Keratinocyte (primary cell): ENCODE data around the gene ZNF77. TPM values are rescaled to one million over a fixed set of nuclear protein-coding genes. Genes with fewer than 3 reads are reported as not detected.

ENCODE experiments used
- DNase-seq: peaks from one replicate; pipeline ENCODE4 v3.0.0-alpha.2; 2011; ENCODE audit warnings: low read depth, missing footprints, low spot score
- FAIRE-seq: peaks from 2 replicates; lab custom pipeline; 2011; peaks lifted over from hg19 to GRCh38; lab: Jason Lieb, UNC
- H2AFZ ChIP-seq: 2 replicates; pipeline ENCODE4 v1.6.0; 2012; ENCODE audit warnings: low read length, control low read depth, inconsistent platforms; ENCODE audit not compliant: control insufficient read depth
- H3K27ac ChIP-seq: 2 replicates; pipeline ENCODE4 v1.5.1; 2011; ENCODE audit warnings: low read length; ENCODE audit not compliant: control insufficient read depth, insufficient read depth
- H3K27me3 ChIP-seq: 3 replicates; pipeline ENCODE4 v1.6.0; 2011; ENCODE audit warnings: low read length; ENCODE audit not compliant: control insufficient read depth, insufficient read depth; ENCODE audit errors: extremely low read depth
- H3K36me3 ChIP-seq, 2 experiments: 2 replicates in 1 of 2; 3 replicates in 1 of 2; pipeline ENCODE4 v1.5.1; 2011; ENCODE audit warnings: low read length in 2 of 2, mild to moderate bottlenecking in 1 of 2; ENCODE audit not compliant: control insufficient read depth in 2 of 2, insufficient read depth in 2 of 2; ENCODE audit errors: extremely low read depth in 1 of 2
- H3K4me1 ChIP-seq: 3 replicates; pipeline ENCODE4 v1.5.1; 2011; ENCODE audit warnings: low read length; ENCODE audit not compliant: control insufficient read depth, insufficient read depth; ENCODE audit errors: extremely low read depth
- H3K4me2 ChIP-seq: 3 replicates; pipeline ENCODE4 v1.6.0; 2011; ENCODE audit warnings: low read depth, low read length; ENCODE audit not compliant: control insufficient read depth, insufficient read depth; ENCODE audit errors: extremely low read depth
- H3K4me3 ChIP-seq, 3 experiments: fragments of 200-600 bp in 1 of 3; sonication (generic) in 1 of 3; 2 replicates in 2 of 3; 3 replicates in 1 of 3; pipeline ENCODE4 v1.5.1; 2011 to 2016; ENCODE audit warnings: low read length in 3 of 3, mild to moderate bottlenecking in 3 of 3, control low read depth in 2 of 3, inconsistent platforms in 1 of 3, low read depth in 1 of 3, mixed read lengths in 1 of 3, mixed run types in 1 of 3, moderate library complexity in 1 of 3; ENCODE audit not compliant: control insufficient read depth in 2 of 3, insufficient read depth in 2 of 3; ENCODE audit errors: extremely low read depth in 1 of 3
- H3K79me2 ChIP-seq: 2 replicates; pipeline ENCODE4 v1.6.0; 2012; ENCODE audit warnings: low read length; ENCODE audit not compliant: control insufficient read depth, insufficient read depth
- H3K9ac ChIP-seq: 3 replicates; pipeline ENCODE4 v1.6.0; 2011; ENCODE audit warnings: low read length; ENCODE audit not compliant: control insufficient read depth, insufficient read depth; ENCODE audit errors: extremely low read depth
- H3K9me1 ChIP-seq: 3 replicates; pipeline ENCODE4 v1.6.0; 2011; ENCODE audit warnings: low read length; ENCODE audit not compliant: control insufficient read depth, insufficient read depth; ENCODE audit errors: extremely low read depth
- H3K9me3 ChIP-seq: 2 replicates; pipeline ENCODE4 v1.5.1; 2012; ENCODE audit warnings: low read depth, low read length; ENCODE audit not compliant: control insufficient read depth
- H4K20me1 ChIP-seq: 3 replicates; pipeline ENCODE4 v1.6.0; 2011; ENCODE audit warnings: low read length; ENCODE audit not compliant: control insufficient read depth, insufficient read depth; ENCODE audit errors: extremely low read depth
- EZH2 ChIP-seq: IDR thresholded peaks from one replicate; pipeline ENCODE4 v1.6.1; 2012; ENCODE audit warnings: inconsistent platforms, mild to moderate bottlenecking, low read length, moderate library complexity
- dilution Hi-C: fragments of 300-500 bp; cut with MboI; formaldehyde crosslinking; loops from one replicate; pipeline ENCODE4 v1.7.0; 2020; ENCODE audit warnings: low sequenced_read_pairs; ENCODE audit not compliant: extremely low pct_ligation_motif_present
- polyA plus RNA-seq, 5 experiments: library from polyadenylated mRNA; depleted of rRNA in 3 of 5; stranded (reverse) in 3 of 5; stranded (forward) in 1 of 5; unstranded in 1 of 5; fragments of >200 nt; gene quantifications; 1 replicate in 1 of 5; 2 replicates in 3 of 5; 3 replicates in 1 of 5; pipeline versions ENCODE4 v1.2.1 to v1.2.3, GENCODE V29; 2011 to 2012; ENCODE audit warnings: missing spikeins in 2 of 5, low read depth in 1 of 5, low replicate concordance in 1 of 5
- TF ChIP-seq, protein P1 (sequence below), 3 experiments: IDR thresholded peaks in 1 of 3; conservative IDR thresholded peaks in 1 of 3; optimal IDR thresholded peaks in 1 of 3; 2 replicates in 2 of 3; 3 replicates in 1 of 3; pipeline versions ENCODE3 to v1.5.1; 2011; ENCODE audit warnings: low read length in 3 of 3, mild to moderate bottlenecking in 3 of 3, moderate library complexity in 2 of 3, control low read depth in 1 of 3, inconsistent platforms in 1 of 3; ENCODE audit not compliant: insufficient read depth in 2 of 3; ENCODE audit errors: extremely low read depth in 1 of 3

The ZNF77 gene
- polyA plus RNA-seq, 1 donor (not counting 4 experiments of a cell fraction or from before 2014, with no cell fraction given) = 6.0 TPM

DNA sequence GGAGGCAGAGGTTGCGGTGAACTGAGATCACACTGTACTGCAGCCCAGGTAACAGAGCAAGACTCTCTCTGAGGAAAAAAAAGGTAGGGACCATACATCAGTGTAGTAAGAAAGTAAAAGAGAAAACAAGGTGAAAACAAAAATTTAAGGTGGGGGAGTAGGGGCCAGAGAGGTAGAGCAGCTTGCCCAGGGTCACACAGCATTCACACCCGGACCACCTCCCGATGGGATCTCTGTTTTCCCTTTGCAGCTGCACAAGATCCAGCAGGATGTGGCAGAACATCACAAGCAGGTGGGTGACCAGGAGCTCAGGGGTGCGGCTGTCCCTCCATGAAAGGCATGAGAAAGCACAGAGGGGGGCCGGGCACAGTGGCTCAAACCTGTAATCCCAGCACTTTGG, 37.1 kb upstream of the ZNF77 start:
- Histone ChIP-seq H3K36me3 (no peaks in the 10 kb centered on the region), H3K9ac (no peak overlapping the region), H3K27ac (no peak overlapping the region), H4K20me1 (no peaks in the 10 kb centered on the region), H2AFZ (no peak overlapping the region), H3K27me3 (no peaks in the 10 kb centered on the region), H3K4me3 (no peak overlapping the region), H3K9me1 (no peaks in the 10 kb centered on the region), H3K9me3 (no peaks in the 10 kb centered on the region), H3K4me1 (peaks cover 20% of the 10 kb centered on the region), H3K4me2 (no peak overlapping the region), H3K79me2 (no peaks in the 10 kb centered on the region)
- TF ChIP-seq EZH2 = no peak
- TF ChIP-seq, protein P1, sequence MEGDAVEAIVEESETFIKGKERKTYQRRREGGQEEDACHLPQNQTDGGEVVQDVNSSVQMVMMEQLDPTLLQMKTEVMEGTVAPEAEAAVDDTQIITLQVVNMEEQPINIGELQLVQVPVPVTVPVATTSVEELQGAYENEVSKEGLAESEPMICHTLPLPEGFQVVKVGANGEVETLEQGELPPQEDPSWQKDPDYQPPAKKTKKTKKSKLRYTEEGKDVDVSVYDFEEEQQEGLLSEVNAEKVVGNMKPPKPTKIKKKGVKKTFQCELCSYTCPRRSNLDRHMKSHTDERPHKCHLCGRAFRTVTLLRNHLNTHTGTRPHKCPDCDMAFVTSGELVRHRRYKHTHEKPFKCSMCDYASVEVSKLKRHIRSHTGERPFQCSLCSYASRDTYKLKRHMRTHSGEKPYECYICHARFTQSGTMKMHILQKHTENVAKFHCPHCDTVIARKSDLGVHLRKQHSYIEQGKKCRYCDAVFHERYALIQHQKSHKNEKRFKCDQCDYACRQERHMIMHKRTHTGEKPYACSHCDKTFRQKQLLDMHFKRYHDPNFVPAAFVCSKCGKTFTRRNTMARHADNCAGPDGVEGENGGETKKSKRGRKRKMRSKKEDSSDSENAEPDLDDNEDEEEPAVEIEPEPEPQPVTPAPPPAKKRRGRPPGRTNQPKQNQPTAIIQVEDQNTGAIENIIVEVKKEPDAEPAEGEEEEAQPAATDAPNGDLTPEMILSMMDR (optimal IDR thresholded peaks at IDR 0.05 in 1 of 3, IDR thresholded peaks at IDR 0.05 in 1 of 3, conservative IDR thresholded peaks at IDR 0.05 in 1 of 3; ENCODE audit: extremely low read depth in 1 of 3, insufficient read depth in 2 of 3, low read length in 3 of 3) = no peak
- DNase-seq (no peak), FAIRE-seq (no peak)
- dilution Hi-C loops = no loop called here

DNA sequence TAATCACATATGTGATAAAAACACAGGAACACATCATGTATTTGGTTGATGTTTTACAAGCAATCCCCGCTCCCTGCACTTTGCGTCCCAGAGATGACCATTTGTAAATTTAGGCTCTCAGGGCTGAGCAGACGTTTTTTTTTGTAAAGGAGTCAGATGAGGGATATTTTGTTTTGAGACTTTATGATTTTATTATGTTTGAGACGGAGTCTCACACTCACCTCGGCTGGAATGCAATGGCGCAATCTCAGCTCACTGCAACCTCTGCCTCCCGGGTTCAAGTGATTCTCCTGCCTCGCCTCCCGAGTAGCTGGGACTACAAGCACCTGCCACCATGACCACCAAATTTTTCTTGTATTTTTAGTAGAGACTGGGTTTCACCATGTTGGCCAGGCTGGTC, 34.0 kb upstream of the ZNF77 start:
- no peak for DNase-seq
- peaks cover 20% of the 10 kb centered on the region for H3K4me1 ChIP-seq
- no peak for TF ChIP-seq EZH2
- TF ChIP-seq, protein P1 (optimal IDR thresholded peaks at IDR 0.05 in 1 of 3, IDR thresholded peaks at IDR 0.05 in 1 of 3, conservative IDR thresholded peaks at IDR 0.05 in 1 of 3; ENCODE audit: extremely low read depth in 1 of 3, insufficient read depth in 2 of 3, low read length in 3 of 3) = no peak

More for the DNA sequence above, 34.0 kb upstream of the ZNF77 start:
- Histone ChIP-seq H3K4me3 (no peak overlapping the region), H4K20me1 (no peaks in the 10 kb centered on the region), H3K36me3 (no peaks in the 10 kb centered on the region), H3K27me3 (peaks cover 9% of the 10 kb centered on the region), H2AFZ (no peak overlapping the region), H3K4me2 (no peak overlapping the region), H3K79me2 (no peaks in the 10 kb centered on the region), H3K9me1 (no peaks in the 10 kb centered on the region), H3K27ac (no peak overlapping the region), H3K9me3 (no peaks in the 10 kb centered on the region), H3K9ac (no peak overlapping the region)
- dilution Hi-C loops = no loop called here
- no peak for FAIRE-seq
